Stomach (tissue), 4 donors: Measurements from ENCODE around the gene ARHGEF4.

Source experiments
- CTCF ChIP-seq, 7 experiments: fragments of 450-650 bp in 4 of 7; fragments of 200-600 bp in 3 of 7; sonication (generic) in 3 of 7; IDR thresholded peaks; one replicate each; pipeline ENCODE4 v1.5.1; 2016 to 2019; ENCODE audit warnings: antibody characterized with exemption in 7 of 7, control low read depth in 2 of 7, mild to moderate bottlenecking in 1 of 7
- EP300 ChIP-seq: sonication (generic); formaldehyde crosslinking; IDR thresholded peaks from one replicate; pipeline ENCODE4 v1.6.1; 2017; ENCODE audit warnings: antibody characterized with exemption
- POLR2A ChIP-seq, 4 donors: fragments of 450-650 bp; IDR thresholded peaks; one replicate each; pipeline ENCODE4 v1.6.1; 2016; ENCODE audit warnings: antibody characterized with exemption in 4 of 4, control low read depth in 2 of 4, mild to moderate bottlenecking in 1 of 4, moderate library complexity in 1 of 4
- POLR2AphosphoS5 ChIP-seq, 3 donors: sonication (generic); formaldehyde crosslinking; IDR thresholded peaks; one replicate each; pipeline ENCODE4 v1.6.1; 2016; ENCODE audit warnings: antibody characterized with exemption in 3 of 3

GRCh38 chr2:130836501-130837174 lies at the start of gene ARHGEF4:
- no peak for TF ChIP-seq CTCF (IDR thresholded peaks at IDR 0.05)
- no peak for TF ChIP-seq POLR2A (IDR thresholded peaks at IDR 0.05)
- TF ChIP-seq POLR2AphosphoS5 (IDR thresholded peaks at IDR 0.05), result no peak
- TF ChIP-seq EP300, result no peak
